Osteoblast (primary cell): ENCODE data around the gene STAM2. TPM values are rescaled to one million over a fixed set of nuclear protein-coding genes. Genes with fewer than 3 reads are reported as not detected.

Experiments
- DNase-seq: peaks from one replicate; pipeline ENCODE4 v3.0.0; 2011; ENCODE audit warnings: low spot score, mixed read lengths; ENCODE audit not compliant: insufficient read length; ENCODE audit errors: missing footprints
- H2AFZ ChIP-seq: 2 replicates; pipeline ENCODE4 v1.6.0; 2011; ENCODE audit warnings: mild to moderate bottlenecking, low read length
- H3K27ac ChIP-seq: 2 replicates; pipeline ENCODE4 v1.5.1; 2011; ENCODE audit warnings: mild to moderate bottlenecking, low read depth, low read length, moderate library complexity
- H3K27me3 ChIP-seq: 2 replicates; pipeline ENCODE4 v1.6.0; 2012; ENCODE audit warnings: mild to moderate bottlenecking, control low read depth, inconsistent platforms, low read length, moderate library complexity; ENCODE audit not compliant: insufficient read depth
- H3K36me3 ChIP-seq: 2 replicates; pipeline ENCODE4 v1.5.1; 2011; ENCODE audit warnings: mild to moderate bottlenecking, low read length, control low read depth, moderate library complexity; ENCODE audit not compliant: insufficient read depth
- H3K4me1 ChIP-seq: 2 replicates; pipeline ENCODE4 v1.5.1; 2011; ENCODE audit warnings: mild to moderate bottlenecking, low read length, control low read depth, moderate library complexity; ENCODE audit not compliant: insufficient read depth
- H3K4me2 ChIP-seq: 2 replicates; pipeline ENCODE4 v1.6.0; 2011; ENCODE audit warnings: mild to moderate bottlenecking, low read length; ENCODE audit not compliant: insufficient read depth
- H3K4me3 ChIP-seq: fragments of 200-600 bp; sonication (generic); 3 replicates; pipeline ENCODE4 v1.5.1; 2012; ENCODE audit warnings: mild to moderate bottlenecking, low read length, inconsistent platforms; ENCODE audit not compliant: insufficient read depth
- H3K79me2 ChIP-seq: 2 replicates; pipeline ENCODE4 v1.6.0; 2012; ENCODE audit warnings: mild to moderate bottlenecking, low read length, control low read depth, inconsistent platforms; ENCODE audit not compliant: insufficient read depth
- H3K9me3 ChIP-seq: 2 replicates; pipeline ENCODE4 v1.5.1; 2011; ENCODE audit warnings: low read depth, low read length, control low read depth
- H4K20me1 ChIP-seq: 2 replicates; pipeline ENCODE4 v1.6.0; 2012; ENCODE audit warnings: mild to moderate bottlenecking, low read length, control low read depth; ENCODE audit not compliant: insufficient read depth
- CTCF ChIP-seq: IDR thresholded peaks from 2 replicates; pipeline ENCODE4 v1.5.1; 2011; ENCODE audit warnings: mild to moderate bottlenecking, low read depth, low read length, moderate library complexity; ENCODE audit errors: extremely low read depth
- total RNA-seq: library from RNA; depleted of rRNA; stranded (reverse); fragments of >200 nt; gene quantifications from 2 replicates; pipeline ENCODE4 v1.2.3, GENCODE V29; 2012

STAM2 gene
- total RNA-seq, 1 donor: 52.5 TPM

- Histone ChIP-seq H3K27me3 (peaks cover 8% of the 10 kb centered on the region), H3K27ac (no peak overlapping the region), H3K9me3 (no peaks in the 10 kb centered on the region), H3K4me2 (no peak overlapping the region), H4K20me1 (no peaks in the 10 kb centered on the region), H3K36me3 (no peaks in the 10 kb centered on the region), H2AFZ (no peak overlapping the region), H3K79me2 (no peaks in the 10 kb centered on the region), H3K4me1 (no peaks in the 10 kb centered on the region), H3K4me3 (no peak overlapping the region)
- no peak for DNase-seq
- TF ChIP-seq CTCF: no peak
These were observed 97.5 kb downstream of the STAM2 start for GRCh38 chr2:152078023-152078422.

- H3K9me3 ChIP-seq: no peaks in the 10 kb centered on the region
- no peak for DNase-seq
These were observed 100.0 kb downstream of the STAM2 start for GRCh38 chr2:152075461-152076050.

DNA sequence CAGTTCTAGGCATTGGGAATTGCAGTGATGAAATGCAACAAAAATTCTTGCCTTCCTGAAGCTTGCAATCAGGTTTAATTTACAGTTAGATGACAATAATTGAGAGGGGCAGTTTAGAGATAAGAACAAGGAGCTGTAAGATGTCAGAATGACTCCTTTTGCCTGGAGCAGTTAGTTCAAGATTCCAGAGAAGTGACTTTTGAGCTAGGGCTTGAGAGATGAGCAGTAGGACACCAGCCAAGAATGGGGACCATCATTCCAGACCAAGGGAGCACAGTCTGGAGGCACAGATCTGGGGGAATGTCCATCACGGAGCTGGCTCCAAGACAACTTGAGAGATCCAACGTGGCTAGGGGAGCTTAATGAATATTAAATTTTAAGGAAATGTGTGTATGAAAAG, 103.6 kb downstream of the STAM2 start:
- no peaks in the 10 kb centered on the region for H4K20me1 ChIP-seq
- H2AFZ ChIP-seq: no peak overlapping the region
- no peaks in the 10 kb centered on the region for H3K79me2 ChIP-seq
- TF ChIP-seq CTCF: no peak
- no peaks in the 10 kb centered on the region for H3K9me3 ChIP-seq
- no peaks in the 10 kb centered on the region for H3K4me1 ChIP-seq
- no peak overlapping the region for H3K4me3 ChIP-seq
- no peak for DNase-seq
- no peaks in the 10 kb centered on the region for H3K36me3 ChIP-seq
- H3K4me2 ChIP-seq: no peak overlapping the region
- H3K27me3 ChIP-seq: peaks cover 7% of the 10 kb centered on the region
- H3K27ac ChIP-seq: no peak overlapping the region

More at GRCh38 chr2:152075461-152076050, 100.0 kb downstream of the STAM2 start:
- Histone ChIP-seq H3K36me3 (no peaks in the 10 kb centered on the region), H3K27me3 (peaks cover 3% of the 10 kb centered on the region), H3K4me1 (no peaks in the 10 kb centered on the region), H3K4me3 (no peak overlapping the region), H3K79me2 (no peaks in the 10 kb centered on the region), H3K27ac (no peak overlapping the region), H4K20me1 (no peaks in the 10 kb centered on the region), H2AFZ (no peak overlapping the region), H3K4me2 (no peak overlapping the region)
- no peak for TF ChIP-seq CTCF

DNA sequence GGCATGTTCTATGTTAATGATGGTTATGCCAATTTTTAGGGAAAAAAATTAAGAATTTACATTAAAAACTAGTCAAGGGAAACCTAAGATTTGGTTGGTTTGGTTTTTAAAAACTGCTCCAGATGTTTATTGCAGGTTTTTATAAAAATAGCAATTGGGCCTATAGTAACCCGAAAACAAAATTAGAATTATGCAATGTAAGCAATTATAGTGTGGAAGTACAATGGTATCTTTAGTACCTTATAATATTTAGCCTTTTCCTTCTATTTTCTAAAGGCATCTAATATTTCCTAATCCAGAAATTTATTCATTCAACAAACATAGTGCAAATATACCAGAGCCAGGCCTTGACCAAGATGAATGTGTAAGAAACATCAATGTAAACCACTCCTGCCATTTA, 104.0 kb downstream of the STAM2 start:
- H3K36me3 ChIP-seq: no peaks in the 10 kb centered on the region
- no peak overlapping the region for H3K4me3 ChIP-seq
- no peak overlapping the region for H3K27ac ChIP-seq
- DNase-seq: no peak
- H3K27me3 ChIP-seq: peaks cover 7% of the 10 kb centered on the region
- no peaks in the 10 kb centered on the region for H4K20me1 ChIP-seq
- no peak overlapping the region for H3K4me2 ChIP-seq
- no peaks in the 10 kb centered on the region for H3K79me2 ChIP-seq
- no peaks in the 10 kb centered on the region for H3K9me3 ChIP-seq
- no peak for TF ChIP-seq CTCF
- H2AFZ ChIP-seq: no peak overlapping the region
- no peaks in the 10 kb centered on the region for H3K4me1 ChIP-seq
